NCI-H2107 (cell line): ENCODE measurements around the gene KCNJ8.
"Not testable (repeated sequence)": the region's sequence is repeated elsewhere in the genome, so short reads cannot be mapped to it uniquely, and the experiment has no call there.

Experiments
- DNase-seq: peaks from one replicate; lab custom pipeline; 2025; lab: John Stamatoyannopoulos, UW

Gene KCNJ8

DNA sequence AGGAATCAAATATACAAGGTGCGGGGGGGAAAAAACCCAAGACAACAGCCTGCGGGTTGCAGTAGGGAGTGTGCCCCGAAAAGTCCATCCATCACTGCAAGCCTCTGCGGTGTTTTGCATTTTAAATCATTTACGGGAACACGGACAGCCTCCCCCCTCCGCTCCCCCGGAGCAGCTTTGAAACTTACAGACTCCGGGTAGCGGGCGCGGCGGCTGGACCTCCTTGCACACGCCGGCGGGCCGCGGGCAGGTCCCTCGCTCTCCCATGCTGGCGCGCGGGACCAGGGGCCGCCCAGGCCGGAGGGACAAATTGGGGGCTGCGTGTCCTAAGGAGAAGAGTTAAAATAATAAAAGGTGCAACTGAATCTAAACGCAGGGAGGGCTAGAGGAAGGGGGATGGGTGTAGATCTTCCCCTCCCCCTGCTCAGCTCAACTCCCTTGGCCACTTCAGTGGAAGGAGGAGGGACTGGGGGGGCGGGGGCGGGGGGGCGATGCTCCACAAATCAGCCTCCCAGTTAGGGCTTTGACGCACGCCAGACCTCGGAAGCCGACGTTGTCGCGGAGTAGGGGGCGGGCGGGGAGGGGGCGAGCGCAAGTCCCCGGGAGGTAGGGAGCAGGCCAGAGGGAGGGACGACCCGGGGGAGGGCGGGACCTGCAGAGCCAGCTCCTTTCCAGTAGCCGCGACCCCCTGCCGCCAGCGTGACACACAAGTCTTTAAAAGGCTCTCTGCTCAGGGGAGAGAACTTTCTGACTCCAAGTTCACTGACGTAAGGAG, at the start of gene KCNJ8:
TSS of gene KCNJ8 (minus strand) at position 349 of the 775 bp plus-strand sequence. CDS start 1,090 bp downstream, outside the sequence.
- DNase-seq: no peak

DNA sequence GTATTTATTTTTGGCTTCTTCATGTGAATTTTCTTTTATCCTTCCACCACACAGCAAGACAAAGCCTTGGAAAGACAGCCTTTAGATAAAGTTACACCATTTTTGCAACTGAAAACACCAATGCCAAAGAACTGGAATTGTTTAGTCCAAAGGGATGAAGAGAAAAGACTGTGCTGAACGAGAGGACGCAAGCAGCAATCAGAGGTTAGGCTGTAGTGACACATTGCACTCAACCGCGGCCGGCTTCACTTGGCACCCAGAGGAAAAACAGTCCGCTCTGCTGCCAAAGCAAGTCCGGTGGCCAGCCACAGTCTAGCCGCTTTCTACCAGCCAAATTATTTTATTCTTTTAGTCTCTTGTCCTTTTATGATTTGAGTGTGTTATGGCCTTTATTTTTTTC, 49.1 kb upstream of the KCNJ8 start:
- no peak for DNase-seq

DNA sequence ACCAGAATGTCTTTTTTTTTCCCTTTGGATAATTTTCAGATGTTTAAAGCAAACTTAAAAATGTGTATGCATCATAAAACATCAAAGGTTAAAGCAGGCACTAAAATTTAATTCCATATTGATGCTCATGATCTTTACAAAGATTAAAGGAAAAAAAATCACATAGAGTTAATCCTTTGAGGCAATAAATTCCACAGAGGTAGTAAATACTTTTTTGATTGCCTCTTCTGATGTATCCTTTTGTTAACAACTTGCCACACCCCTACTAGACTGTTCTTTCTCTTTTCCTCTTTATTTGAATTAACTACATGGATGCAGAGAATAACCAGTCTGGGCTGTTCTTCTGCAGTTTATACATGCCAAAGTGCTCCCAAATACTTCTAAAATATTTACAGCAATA, 45.2 kb upstream of the KCNJ8 start:
- DNase-seq: no peak

GRCh38 chr12:21819236-21819635, 44.7 kb upstream of the KCNJ8 start:
- no peak for DNase-seq

DNA sequence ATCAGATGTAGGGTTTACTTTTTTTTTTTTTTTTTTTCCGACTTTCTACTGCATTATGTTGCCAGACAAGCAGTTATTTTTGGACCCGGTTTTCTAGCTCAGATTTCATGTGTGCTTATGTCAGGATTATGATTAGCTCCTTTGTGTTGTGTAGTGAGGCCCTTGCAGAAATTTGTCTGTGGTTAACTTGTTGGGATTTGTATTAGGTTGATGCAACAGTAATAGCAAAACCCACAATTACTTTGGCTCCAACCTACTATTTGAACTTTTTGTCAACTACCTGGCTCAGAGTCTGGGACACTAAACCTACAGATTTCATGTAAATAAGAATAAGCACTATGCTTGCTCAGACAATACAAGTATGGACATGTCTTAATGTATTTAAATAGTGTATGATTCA, 44.1 kb upstream of the KCNJ8 start:
- DNase-seq: no peak

DNA sequence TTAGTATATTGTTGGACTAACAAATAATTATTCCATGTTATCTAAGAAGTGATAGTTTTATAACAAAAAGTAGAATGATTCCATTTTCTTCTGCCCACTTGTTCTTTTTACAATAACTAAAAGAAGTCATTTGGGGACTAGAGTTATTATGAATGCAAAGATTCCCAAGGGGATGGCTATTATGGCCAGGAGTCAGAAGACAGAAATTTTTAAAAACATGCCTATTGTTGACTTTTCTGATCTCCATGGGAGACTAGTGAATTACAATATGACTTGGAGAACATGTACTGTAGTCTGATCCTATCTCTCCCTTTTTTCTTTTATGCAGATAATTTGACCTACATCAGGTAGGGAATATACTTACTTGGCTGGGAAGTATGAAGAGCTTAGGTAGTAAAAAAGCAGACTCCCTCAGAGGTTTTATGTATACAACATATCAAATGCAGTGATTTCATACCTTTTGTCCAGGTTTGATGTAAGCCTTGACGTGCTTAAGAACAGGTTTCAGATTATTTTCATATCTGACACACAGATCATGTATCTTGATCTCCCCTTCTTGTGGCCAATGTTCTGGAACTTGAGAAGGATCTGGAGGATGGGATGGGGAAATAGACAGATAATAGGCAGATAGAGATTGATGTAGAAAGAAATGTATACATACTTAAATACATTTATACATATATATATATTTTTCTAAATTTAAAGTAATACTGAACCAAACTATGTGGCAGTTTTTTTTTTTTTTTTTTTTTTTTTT, 41.0 kb upstream of the KCNJ8 start:
- DNase-seq: no peak

GRCh38 chr12:21814814-21815213, 40.3 kb upstream of the KCNJ8 start:
- no peak for DNase-seq

DNA sequence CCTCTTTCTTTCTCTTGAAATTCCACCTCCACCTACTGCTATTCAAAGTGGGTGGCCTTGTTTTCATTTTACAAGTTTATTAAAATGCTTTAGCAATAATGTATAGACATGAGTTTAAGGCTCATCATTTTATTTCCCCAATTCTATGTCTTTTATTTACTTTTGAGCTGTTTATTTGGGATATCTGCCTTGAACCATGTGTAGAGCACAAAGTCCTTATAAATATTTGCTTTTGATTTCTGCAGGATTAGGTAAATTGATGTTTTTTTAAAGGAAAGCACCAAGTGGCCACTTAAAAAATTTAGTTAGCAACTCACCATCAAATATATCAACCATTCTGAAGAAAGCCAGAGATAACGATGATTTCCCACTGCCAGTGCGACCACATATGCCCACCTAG, 39.8 kb upstream of the KCNJ8 start:
- DNase-seq: no peak

DNA sequence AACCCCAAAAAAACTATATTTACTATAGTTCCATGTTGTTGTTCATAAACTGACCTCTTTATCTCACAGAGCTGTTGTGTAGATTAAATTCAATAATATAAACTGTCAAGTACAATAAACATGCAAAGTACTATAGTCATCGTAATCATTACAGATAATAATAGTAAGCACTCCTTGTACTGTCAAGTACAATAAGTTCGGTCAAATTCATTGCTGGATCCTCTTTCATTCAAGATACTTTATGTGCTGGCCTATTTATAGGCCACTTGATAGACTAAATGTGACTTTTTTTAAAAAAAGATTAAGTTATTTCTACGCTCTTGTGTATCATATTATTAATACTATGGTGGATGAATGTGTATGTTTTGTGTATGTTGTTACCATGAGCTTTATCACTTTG, 39.2 kb upstream of the KCNJ8 start:
- no peak for DNase-seq

DNA sequence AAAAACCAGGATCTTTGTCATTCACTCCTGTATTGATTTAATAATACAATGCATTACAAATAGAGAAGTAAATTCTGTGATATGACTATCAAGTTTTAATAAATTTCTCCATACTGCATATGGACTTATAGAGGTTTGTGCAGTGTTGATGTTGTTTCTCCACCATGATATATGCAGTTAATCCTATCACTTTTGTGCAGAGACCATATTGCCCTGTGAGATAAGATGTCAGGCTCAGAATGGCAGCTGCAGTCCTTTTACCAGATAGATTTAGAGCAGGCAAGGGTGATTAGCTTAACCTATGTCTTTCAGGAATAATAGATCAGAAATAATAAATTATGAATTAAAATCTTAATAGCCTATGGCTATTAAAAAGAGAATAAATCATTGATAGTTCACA, 38.6 kb upstream of the KCNJ8 start:
- no peak for DNase-seq

DNA sequence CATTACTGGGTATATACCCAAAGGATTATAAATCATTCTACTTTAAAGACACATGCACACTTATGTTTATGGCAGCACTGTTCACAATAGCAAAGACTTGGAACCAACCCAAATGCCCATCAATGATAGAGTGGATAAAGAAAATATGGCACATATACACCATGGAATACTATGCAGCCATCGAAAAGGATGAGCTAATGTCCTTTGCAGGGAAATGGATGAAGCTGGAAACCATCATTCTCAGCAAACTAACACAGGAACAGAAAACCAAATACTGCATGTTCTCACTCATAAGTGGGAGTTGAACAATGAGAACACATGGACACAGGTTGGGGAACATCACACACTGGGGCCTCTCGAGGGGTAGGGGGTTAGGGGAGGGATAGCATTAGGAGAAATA, 37.8 kb upstream of the KCNJ8 start:
- DNase-seq: not testable (repeated sequence)

- DNase-seq: no peak
Measured at GRCh38 chr12:21809100-21809499, 34.6 kb upstream of the KCNJ8 start.

GRCh38 chr12:21806255-21806654, 31.7 kb upstream of the KCNJ8 start:
- DNase-seq: no peak

- no peak for DNase-seq
Measured at GRCh38 chr12:21801522-21802288, 27.2 kb upstream of the KCNJ8 start.

DNA sequence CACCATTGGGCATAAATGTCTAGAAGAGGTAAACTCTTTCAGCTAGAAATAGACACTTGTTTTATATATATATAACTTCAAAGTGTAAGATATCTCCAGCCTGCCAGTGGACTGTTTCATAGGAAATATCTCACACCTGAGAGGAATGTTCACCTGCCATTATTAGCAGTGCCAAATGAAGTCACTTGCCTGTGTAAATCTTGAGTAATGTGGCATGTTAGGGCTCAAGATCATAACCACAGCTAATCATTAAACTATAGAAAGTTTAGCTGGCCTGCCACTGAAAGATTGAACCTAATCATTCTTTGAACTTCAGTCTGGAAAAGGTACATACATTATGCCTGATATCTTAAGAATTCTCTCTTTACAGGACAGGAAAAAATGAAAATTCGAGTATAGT, 25.5 kb upstream of the KCNJ8 start:
- DNase-seq: no peak

DNA sequence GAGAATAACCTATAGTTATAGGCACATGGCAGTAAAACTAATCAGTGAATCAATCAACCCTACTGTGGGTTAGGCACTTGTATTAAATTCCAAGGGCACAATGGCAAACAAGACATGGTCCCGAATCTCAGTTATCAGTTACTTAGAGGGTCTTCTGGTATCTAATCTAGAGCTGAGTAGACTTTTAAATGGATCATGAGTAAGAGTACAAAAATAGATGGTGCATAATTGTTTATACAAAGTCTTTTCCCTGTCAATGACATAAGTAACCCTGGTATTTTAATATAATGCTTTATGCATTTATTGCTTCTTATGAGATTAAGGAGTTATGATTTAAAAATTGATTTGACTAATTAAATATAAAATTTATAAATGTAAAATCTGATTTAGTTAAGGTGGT, 23.0 kb upstream of the KCNJ8 start:
- DNase-seq: no peak

GRCh38 chr12:21795648-21796328, 21.3 kb upstream of the KCNJ8 start:
- no peak for DNase-seq

DNA sequence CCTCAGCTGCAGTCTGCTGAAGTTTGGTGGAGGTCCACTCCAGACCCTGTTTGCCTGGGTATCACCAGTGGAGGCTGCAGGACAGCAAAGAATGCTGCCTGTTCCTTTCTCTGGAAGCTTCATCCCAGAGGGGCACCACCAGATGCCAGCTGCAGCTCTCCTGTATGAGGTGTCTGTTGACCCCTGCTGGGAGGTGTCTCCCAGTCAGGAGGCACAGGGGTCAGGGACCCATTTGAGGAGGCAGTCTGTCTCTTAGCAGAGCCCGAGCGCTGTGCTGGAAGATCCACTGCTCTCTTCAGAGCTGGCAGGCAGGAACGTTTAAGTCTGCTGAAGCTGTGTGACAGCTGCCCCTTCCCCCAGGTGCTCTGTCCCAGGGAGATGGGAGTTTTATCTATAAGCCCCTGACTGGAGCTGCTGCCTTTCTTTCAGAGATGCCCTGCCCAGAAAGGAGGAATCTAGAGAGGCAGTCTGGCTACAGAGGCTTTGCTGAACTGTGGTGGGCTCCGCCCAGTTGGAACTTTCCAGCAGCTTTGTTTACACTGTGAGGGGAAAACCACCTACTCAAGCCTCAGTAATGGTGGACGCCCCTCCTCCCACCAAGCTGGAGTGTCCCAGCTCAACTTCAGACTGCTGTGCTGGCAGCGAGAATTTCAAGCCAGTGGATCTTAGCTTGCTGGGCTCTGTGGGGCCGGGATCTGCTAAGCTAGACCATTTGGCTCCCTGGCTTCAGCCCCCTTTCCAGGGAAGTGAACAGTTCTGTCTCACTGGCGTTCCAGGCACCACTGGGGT, 20.5 kb upstream of the KCNJ8 start:
- DNase-seq: not testable (repeated sequence)

GRCh38 chr12:21789687-21790086, 15.2 kb upstream of the KCNJ8 start:
- DNase-seq: not testable (repeated sequence)

- no peak for DNase-seq
Measured at GRCh38 chr12:21788089-21788983, 13.8 kb upstream of the KCNJ8 start.
